Fibroblast of pulmonary artery (primary cell): ENCODE measurements around the gene PCID2.
A peak's percentile ranks its signal among the peaks of the same experiment; 100 is the strongest.
"Not testable (repeated sequence)": the region's sequence is repeated elsewhere in the genome, so short reads cannot be mapped to it uniquely, and the experiment has no call there.

Source experiments
- DNase-seq: peaks from one replicate; pipeline ENCODE4 v3.0.0-alpha.2; 2010; ENCODE audit warnings: low read depth
- H3K4me3 ChIP-seq: replicated peaks from 2 replicates; pipeline ENCODE4 v1.5.1; 2011; ENCODE audit warnings: low read depth, mild to moderate bottlenecking, control low read depth, low read length, moderate library complexity
- TF ChIP-seq, protein P1 (sequence below): IDR thresholded peaks from 2 replicates; pipeline ENCODE4 v1.5.1; 2011; ENCODE audit warnings: mild to moderate bottlenecking, control low read depth, low read length, inconsistent platforms; ENCODE audit errors: missing control alignments

PCID2 gene

DNA sequence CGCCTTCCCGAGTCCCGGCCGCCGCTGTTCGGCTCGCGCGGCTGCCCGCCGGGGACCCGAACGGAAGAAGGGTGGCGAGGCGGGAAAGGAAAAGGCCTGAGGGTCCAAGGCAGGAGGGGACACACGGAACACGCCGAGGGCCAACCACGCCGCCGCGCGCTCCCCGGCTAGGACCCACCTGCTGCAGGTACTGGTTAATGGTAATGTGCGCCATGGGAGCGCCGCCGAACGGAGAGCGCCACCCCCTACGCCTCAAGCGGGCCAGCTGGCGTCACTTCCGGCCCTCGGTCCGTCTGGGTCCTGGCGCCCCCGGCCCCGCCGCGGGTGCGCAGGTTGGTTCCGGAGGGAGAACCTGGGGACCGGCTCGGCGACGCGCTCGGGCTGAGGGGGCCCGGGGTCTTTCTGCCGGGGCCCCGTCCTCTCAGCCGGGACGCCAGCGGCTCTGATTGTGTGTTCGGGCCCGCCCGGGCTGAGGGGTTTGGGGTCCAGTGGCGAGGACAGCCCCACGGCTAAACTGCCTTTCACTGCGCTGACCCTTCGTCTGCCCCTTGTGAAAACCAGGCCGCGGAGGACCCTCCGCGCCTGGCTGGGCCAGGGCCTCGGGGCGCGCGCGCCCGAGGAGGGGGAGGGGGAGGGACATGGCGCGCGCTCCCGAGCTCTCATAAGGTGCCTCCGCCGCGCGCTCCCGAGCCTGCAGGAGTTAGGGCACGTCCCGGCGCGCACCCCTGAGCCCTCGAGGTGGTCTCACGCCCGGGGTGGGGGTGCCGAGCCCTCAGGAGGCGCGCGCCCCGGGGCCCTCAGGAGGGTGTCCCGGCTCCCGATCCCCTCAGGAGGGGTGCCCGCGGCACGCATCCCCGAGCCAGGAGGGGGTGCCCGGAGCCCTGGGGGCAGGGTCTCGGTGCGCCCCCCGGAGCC, at the start of gene PCID2:
Gene PCID2, minus strand, starts transcription at position 249 of the 915 bp plus-strand sequence. Its CDS starts 35 bp downstream, at position 214.
- peak within 1 kb of the TSS; percentile 83 for H3K4me3 ChIP-seq
- TF ChIP-seq, protein P1, sequence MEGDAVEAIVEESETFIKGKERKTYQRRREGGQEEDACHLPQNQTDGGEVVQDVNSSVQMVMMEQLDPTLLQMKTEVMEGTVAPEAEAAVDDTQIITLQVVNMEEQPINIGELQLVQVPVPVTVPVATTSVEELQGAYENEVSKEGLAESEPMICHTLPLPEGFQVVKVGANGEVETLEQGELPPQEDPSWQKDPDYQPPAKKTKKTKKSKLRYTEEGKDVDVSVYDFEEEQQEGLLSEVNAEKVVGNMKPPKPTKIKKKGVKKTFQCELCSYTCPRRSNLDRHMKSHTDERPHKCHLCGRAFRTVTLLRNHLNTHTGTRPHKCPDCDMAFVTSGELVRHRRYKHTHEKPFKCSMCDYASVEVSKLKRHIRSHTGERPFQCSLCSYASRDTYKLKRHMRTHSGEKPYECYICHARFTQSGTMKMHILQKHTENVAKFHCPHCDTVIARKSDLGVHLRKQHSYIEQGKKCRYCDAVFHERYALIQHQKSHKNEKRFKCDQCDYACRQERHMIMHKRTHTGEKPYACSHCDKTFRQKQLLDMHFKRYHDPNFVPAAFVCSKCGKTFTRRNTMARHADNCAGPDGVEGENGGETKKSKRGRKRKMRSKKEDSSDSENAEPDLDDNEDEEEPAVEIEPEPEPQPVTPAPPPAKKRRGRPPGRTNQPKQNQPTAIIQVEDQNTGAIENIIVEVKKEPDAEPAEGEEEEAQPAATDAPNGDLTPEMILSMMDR, result no peak
- DNase-seq, result peak; percentile 88

DNA sequence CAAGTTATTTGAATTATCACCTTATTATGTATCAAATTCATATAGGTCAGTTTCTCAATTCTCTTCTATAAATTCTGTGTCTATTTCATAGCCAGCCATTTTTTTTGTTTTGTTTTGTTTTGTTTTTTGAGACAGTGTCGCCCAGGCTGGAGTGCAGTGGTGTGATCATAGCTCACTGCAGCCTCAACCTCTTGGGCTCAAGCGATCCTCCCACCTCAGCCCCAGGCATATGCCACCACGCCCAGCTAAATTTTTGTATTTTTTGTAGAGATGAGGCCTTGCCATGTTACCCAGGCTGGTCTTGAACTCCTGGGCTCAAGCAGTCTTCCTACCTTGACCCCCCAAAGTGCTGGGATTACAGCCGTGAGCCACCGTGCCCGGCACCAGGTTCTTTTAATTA, 49.4 kb upstream of the PCID2 start:
- not testable (repeated sequence) for DNase-seq, H3K4me3 ChIP-seq

DNA sequence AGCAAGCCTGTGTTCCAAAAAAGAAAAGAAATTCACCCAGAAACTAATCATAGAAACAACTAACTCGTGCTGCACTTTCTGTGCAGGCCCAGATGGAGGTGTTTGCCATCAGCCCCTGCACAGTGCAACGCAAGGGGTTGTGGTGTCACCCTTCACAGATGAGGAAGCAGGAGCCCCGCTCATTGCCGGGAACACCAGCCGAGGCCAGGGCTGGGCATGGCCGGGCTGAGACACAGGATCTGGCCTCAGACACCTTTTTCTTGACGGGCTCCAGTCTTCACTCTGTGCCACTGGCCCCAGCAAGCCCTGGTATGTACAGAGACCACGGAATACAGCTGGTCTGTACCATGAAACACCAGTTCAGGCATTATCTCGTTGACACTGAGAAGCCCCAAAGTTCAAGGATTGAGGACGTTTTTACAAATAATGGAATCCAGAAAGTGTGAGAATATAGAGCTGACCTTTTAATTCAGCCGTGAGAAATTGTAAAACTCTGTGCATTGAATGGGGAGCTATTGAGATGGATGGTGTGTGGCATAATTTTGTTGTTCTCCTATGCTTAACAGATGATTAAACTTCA, 44.1 kb upstream of the PCID2 start:
- TF ChIP-seq, protein P1, result no peak
- no peak for DNase-seq
- no peak overlapping the region for H3K4me3 ChIP-seq

DNA sequence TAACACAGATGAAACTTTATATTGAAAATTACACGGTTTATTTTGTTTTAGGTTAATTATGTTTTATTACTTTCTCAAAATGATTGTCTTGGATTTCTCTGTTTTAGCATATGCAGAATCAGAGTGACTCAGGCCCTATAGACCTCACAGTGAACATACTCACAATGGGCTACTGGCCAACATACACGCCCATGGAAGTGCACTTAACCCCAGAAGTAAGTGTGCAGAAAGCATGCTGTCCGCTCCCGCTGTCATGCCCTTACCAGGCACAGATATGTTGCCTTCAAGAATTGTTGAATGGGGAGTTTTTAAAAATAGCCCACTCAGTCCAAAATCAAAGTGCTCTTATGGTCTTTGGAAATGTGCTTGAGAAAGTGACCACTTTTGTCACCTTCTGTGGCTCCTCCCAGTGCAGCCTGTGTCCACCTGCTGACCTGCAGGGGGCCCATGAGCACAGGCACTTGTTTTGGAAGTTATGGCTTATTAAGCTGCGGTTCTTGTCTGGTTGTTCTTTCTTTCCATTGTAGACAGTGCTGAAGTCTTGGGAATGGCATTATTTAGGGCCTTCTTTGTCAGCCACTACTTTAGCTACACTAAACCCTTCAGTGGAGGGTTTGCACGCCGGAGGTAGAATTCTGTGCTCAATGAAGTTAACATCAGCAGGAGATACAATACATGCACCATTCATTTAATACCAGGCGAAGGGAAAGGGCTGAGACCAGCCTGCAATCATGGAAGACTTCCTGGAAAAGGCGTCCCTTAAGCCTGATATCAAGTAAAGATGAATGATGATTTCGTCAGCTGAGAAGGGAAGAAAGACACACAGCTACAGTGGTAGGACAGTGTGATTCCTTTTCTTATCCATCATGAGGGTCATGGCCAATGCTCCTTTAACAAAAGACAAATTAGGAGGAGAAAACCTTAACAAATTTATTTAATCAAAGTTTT, 37.7 kb upstream of the PCID2 start:
- TF ChIP-seq, protein P1, result peak; percentile 40
- peak; percentile 8 for DNase-seq
- no peak overlapping the region for H3K4me3 ChIP-seq

DNA sequence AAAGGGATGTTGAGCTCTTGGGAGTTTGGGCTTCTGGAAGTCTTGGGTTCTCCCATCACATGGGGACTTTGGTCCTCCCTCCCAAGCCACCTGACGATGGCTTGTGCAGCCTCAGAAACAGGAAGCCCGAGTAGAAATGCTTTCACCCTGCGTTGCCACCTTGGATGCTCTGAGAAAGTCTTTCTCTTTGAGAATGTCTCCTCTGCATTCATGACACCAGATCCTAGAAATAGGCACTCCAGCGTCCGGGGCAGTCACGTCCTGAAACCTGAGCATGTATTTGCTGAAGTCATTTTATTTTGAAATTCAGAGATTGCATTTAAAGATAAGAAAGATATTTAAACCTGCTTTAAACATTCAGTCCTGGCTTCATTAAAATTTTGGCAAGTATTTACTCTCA, 35.4 kb upstream of the PCID2 start:
- H3K4me3 ChIP-seq, result no peak overlapping the region
- no peak for DNase-seq
- TF ChIP-seq, protein P1, result no peak

DNA sequence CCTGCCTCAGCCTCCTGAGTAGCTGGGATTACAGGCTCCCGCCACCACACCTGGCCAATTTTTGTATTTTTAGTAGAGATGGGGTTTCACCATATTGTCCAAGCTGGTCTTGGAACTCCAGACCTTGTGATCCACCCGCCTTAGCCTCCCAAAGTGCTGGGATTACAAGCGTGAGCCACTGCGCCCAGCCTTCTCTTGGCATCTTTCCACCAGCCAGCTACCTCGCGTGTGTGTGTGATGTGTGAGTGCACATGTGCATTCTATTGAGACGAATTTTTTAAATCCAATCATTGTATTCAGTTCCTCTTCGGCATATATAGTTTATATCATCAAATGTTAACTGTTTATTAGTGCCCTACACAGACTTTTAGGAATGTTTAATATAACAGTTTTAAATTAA, 33.2 kb upstream of the PCID2 start:
- DNase-seq, H3K4me3 ChIP-seq: not testable (repeated sequence)

DNA sequence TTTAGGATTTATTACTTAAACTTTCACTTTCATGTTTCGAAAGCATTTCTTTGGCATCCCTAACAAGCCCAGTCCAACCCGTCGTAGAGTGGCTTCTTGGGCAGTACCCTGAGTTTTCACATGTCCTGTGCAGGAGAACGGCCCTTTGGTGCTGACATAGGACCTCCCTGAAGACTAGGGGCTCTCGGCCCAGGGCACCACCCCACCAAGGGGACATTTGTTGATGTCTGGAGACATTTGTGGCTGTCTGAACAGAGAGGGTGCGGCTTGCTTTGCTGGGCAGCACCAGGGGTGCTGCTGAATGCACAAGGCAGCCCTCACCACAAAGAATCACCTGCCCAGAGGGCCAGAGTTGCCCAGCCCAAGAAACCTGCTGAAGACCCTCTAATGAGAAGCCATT, 31.5 kb upstream of the PCID2 start:
- TF ChIP-seq, protein P1, result no peak

More for the DNA sequence above, 31.5 kb upstream of the PCID2 start:
- H3K4me3 ChIP-seq, result no peak overlapping the region
- no peak for DNase-seq
